Stimulated activated CD8-positive, alpha-beta memory T cell treated with anti-CD3 and anti-CD28 coated beads, Interleukin-7, amount 100 ng/mL, for 4 hours (primary cell): Measurements from ENCODE around the gene TIPIN.
"Not testable (repeated sequence)": the region's sequence is repeated elsewhere in the genome, so short reads cannot be mapped to it uniquely, and the experiment has no call there.

ENCODE experiments used
- DNase-seq, 2 donors: peaks; one replicate each; pipeline ENCODE4 v3.0.0-alpha.2; 2020; ENCODE audit warnings: low read depth in 2 of 2

TIPIN gene

DNA sequence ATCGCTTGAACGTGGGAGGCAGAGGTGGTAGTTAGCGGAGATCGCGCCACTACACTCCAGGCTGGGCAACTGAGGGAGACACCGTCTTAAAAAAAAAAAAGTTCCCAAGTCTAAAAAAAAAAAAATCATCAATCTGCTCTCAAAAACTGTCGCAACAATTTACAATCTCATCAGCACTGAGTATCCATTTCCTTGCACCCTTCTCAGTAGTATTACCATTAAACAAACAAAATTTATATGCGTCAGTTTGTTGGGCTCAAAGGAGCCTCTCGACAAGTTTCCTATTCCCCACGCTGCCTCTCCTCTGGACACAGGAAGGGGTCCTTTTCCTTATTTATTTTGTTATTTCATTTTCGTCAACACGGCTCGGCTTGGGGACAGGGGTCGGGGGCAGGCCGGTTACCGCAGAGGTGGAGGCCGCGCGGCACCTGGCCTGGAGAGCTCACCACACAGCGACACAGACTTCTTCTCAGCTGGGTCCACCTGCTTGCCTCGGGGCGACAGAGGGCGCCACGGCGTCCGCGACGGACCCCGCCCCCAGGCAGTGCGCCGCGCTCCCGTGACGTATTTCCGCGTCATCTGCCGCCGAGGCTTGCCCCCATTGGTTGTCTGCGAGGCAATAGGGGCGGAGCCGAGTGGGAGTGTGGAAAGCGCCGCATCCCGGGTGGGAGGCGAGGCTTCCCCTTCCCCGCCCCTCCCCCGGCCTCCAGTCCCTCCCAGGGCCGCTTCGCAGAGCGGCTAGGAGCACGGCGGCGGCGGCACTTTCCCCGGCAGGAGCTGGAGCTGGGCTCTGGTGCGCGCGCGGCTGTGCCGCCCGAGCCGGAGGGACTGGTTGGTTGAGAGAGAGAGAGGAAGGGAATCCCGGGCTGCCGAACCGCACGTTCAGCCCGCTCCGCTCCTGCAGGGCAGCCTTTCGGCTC is 30.0 kb upstream of the TIPIN start, which contains the start of gene MAP2K1:
Gene MAP2K1 (plus strand): TSS at position 709 of the 920 bp plus-strand sequence. CDS start 436 bp downstream, outside the sequence.
- DNase-seq: peak; percentile 97 to 98

DNA sequence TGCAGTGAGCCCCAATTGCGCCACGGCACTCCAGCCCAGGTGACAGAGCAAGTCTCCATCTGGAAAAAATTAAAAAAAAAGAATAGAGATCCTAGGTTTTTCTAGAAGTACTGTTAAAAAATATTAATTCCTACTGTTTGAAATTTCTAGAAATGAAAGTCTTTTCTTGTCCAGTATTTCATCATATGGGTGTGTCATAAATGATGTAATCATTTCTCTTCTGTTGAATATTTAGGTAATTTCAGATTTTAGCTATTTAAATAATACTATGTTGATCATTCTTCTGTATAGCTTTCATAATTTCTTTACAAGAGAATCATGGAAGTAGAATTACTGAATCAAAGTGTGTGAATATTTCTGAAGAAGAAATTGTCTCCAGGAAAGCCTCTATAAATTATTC is 24.9 kb upstream of the TIPIN start:
- not testable (repeated sequence) for DNase-seq

DNA sequence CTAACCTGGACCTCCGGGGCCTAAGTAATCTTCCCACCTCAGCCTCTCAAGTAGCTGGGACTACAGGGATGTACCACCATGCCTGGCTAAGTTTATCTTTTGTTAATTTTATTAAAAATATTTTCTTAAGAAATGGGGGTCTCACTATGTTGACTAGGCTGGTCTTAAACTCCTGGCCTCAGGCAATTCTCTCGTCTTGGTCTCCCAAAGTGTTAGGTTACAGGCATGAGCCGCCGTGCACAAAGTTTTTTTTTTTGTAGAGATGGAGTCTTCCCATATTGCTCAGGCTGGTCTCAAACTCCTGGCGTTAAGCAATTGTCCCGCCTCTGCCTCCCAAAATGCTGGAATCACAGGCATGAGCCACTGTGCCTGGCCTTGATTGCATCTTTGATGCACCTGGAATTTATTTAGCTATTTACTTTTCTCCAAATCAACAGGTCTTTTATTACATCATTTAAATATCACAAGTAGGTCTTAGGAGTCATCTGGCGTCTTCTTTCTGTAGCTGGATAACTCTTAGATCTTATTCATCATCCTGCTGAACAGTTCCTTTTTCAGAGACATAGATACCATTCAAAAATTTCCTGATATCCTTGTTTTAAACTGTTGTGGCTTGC is 22.4 kb upstream of the TIPIN start:
- no peak for DNase-seq

DNA sequence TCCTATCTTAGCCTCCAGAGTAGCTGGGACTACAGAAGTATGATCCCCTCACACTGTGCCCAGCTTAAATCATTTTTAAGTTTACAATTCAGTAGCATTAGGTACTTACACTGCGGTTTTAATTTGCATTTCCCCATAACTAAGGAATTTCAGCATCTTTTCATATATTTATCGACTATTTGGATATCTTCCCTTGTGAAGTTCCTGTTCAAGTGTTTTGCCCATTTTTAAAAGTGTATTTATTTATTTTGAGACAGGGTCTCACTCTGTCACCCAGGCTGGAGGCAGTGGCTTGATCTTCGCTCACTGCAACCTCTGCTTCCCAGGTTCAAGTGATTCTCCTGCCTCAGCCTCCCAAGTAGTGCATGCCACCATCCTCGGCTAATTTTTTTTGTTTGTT is 17.7 kb upstream of the TIPIN start:
- no peak for DNase-seq

DNA sequence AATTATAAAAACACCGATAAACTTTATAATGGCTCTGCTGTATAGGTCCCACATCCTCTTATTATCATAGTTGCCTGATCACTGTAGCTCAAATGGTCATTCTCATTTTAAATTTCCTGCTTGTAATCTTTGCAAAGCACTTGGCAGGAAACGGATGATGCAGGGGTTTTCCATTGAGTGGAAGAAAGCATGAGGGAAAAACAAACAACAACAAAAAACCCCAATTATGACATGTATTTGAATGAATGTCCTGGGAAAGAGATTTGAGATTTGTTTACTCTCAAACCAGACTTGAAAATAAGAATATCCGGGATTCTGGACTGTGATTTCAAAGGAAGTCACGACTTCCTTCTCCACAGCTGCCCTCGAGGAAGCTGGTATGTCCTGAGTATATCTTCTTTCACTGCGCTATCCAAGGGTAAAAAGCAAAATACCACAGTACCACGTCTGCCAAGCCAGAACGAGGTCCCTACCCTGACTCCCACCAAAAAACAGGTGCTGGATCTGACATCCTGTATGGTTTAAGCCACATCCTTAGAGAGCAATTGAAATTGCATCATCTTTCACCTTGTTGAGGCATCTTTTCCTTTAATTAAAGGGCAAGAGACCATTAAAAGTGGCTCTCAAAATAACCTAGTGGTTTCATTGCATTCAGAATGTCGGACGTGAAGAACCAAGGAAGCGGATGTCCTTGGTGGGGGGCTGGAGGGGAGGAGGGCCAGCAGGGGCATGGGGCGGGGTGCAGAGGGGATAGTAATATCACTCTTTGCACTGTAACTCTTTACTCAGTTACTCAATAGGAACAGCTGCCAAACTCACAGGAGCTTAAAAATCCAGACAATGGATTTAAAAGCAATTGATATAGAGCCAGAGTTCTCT is 13.5 kb upstream of the TIPIN start:
- no peak for DNase-seq

DNA sequence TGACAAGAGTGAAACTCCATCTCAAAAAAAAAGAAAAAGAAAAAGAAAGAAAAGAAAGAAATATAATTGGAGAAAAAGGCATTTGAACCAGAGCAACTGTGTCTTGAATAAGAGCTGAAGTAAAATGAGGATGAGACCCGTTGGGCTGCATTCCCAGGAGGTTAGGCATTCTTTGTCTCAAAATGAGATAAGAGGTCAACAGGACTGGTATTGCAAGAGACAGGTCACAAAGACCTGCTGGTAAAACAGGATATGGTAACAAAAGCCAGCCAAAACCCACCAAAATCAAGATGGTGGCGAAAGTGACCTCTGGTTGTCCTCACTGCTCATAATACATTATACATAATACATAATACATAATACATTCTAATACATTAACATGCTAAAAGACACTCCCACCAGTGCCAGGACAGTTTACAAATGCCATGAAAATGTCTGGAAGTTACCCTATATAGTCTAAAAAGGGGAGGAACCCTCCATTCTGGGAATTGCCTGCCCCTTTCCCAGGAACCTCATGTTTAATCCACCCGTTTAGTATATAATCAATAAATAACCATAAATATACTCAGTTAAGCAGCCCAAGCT is 8.6 kb upstream of the TIPIN start:
- DNase-seq: no peak

GRCh38 chr15:66362776-66363175 is 6.3 kb upstream of the TIPIN start:
- DNase-seq: no peak

DNA sequence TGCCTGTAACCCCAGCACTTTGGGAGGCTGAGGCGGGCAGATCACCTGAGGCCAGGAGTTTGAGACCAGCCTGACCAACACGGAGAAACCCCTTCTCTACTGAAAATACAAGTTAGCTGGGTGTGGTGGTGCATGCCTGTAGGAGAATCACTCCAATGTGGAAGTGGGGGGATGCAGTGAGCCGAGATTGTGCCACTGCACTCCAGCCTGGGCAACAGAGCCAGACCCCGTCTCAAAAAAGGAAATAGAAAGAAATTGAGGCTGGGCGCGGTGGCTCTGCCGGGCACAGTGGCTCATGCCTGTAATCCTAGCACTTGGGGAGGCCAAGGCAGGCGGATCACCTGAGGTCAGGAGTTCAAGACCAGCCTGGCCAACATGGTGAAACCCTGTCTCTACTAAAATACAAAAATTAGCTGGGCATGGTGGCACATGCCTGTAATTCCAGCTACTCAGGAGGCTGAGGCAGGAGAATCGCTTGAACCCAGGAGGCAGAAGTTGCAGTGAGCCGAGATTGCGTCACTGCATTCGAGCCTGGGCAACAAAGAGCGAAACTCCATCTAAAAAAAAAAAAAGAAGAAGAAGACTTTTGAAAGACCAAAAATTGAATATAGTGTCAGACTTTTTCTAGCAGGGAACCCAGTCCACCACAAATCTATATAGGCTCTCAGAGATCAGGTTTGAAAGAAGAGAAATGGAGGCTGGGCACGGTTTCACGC is 5.4 kb upstream of the TIPIN start:
- DNase-seq: not testable (repeated sequence)

DNA sequence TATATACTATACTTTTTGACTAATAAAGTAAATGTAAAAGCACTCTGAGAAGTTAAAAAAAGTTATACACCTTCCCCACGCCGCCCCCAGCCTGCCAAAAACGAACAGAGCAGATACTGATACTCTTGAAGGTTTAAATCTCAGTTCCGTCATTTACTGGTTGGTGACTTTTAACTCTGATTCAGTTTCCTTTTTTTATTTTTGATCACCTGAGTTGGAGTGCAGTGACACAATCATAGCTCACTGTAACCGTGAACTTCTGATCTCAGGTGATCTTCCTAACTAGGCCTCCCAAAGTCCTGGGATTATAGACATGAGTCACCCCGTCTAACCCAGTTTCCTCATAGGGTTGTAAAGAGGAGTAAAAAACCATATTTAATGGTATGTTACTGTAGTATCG is 3.3 kb upstream of the TIPIN start:
- no peak for DNase-seq

DNA sequence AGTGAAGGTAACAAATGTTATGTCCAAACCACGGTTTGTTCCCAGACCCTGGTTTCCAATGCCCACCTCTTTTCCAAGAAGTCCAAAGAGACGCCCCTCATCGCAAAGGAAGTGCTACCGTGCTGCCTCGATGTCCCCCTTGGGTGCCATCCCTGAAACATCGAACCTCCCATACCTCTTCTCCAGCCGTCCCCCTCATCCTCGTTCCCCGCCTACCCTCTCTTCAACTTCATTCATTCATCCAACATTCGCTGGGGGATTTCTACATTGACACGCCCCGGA is 467 bp downstream of the TIPIN start:
- no peak for DNase-seq

DNA sequence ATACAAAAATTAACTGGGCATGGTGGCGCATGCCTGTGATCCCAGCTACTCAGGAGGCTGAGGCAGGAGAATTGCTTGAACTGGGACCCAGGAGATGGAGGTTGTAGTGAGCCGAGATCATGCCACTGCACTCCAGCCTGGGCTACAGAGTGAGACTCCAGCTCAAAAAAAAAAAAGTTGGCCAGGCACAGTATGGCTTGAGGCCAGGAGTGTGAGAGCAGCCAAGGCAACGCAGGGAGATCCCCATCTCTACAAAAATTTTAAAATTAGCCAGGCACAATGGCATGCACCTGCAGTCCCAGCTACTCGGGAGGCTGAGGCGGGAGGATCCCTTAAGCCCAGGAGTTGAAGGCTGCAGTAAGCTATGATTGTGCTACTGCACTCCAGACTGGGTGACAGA is 8.0 kb downstream of the TIPIN start:
- not testable (repeated sequence) for DNase-seq

DNA sequence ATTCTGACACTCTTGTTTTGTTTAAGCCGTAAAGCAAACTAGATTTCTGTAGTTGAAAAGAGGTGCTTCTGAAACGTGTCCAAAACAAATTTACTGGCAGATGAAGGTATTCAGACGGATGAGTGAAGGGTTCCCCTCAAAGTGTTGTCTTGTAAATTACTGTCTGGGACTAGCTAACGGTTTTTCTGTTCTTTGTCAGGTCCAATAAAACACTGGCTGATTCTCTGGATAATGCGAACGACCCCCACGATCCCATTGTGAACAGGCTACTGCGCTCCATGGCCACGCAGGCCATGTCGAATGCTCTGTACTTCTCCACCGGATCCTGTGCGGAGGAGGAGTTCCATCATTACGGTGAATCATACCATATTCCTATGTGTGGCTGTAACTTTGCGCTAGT is 27.7 kb downstream of the TIPIN start:
- no peak for DNase-seq

DNA sequence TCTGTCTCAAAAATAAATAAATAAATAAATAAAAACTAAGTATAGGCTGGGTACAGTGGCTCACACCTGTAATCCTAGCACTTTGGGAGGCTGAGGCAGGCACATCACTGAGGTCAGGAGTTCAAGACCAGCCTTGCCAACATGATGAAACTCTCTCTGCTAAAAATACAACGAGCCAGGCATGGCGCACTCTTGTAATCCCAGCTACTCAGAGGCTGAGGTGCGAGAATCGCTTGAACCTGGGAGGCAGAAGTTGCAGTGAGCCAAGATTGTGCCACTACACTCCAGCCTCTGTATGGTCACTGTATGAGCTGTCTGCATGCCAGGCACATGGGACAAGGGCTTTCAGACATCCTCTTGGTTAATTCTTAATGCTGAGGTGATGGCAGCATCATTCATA is 28.7 kb downstream of the TIPIN start:
- DNase-seq: no peak

GRCh38 chr15:66326051-66326450 is 30.4 kb downstream of the TIPIN start:
- no peak for DNase-seq

DNA sequence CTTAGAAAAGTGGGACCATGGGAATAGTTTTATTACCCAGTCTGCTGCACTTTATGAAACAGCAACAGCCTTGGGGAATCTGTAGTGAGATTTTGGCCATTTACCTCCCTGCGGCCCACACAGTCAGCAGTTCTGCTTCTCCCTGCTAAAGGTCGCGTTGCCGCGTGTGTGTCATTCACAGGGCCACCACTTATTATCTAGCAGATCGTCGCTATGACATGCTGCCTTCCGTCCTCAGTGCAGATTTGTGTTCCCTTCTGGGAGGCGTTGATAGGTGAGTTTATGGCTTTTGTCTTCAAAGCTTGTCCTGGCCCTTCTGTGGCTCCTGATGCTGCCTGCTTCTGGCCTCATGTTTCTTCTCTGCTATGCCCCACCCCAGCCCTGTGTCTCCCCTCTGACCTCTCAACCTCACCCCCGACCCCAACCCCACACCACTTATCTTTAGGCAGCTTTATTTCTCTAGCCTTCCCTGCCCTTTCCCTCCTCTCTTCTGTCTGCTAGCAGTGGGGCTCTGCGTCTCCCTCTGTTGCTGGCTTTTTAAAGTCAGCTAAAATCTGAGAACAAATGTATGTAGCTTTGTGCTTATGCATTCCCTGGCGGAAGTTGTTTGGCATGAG is 33.1 kb downstream of the TIPIN start:
- DNase-seq: no peak

DNA sequence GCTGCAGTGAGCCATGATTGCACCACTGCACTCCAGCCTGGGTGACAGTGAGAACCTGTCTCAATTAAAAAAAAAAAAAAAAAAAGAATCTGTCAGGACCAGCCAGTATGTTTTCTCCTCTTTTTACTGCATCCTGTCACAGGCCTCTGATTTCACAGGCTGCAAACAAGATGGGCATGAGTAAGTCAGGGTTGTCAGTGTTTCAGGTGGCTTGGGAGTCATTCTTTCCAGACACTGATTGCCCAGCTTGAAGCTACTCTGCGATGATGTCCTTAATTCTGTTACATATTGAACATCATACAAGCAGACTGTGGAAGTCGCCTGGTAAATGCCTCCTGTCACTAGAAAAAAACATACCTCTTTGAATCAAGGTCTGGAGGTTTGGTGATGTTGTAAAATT is 44.3 kb downstream of the TIPIN start:
- no peak for DNase-seq

- DNase-seq: no peak
Measured at GRCh38 chr15:66310786-66311185, 45.7 kb downstream of the TIPIN start.

- no peak for DNase-seq
Measured at GRCh38 chr15:66309828-66310227, 46.7 kb downstream of the TIPIN start.

- no peak for DNase-seq
Measured at GRCh38 chr15:66308531-66308930, 48.0 kb downstream of the TIPIN start.

DNA sequence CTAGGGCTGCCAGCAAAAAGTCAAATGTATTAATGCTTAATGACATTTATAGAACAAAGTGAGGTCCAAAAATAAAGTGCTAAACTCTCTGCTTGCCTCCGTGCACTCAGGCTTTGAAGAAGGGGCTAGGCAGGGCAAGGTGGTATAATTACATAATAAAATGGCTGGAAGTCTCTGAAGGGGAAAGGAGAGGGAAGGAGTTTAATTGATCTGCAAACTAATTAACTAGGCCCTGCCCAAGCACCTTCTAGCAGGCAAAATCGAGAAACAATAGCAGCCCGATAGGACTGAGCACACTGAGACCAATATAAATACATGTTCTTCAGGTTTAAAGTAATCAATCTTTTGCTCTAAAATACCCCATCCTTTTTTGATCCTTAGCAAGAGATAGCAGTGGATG is 50.1 kb downstream of the TIPIN start:
- DNase-seq: no peak

DNA sequence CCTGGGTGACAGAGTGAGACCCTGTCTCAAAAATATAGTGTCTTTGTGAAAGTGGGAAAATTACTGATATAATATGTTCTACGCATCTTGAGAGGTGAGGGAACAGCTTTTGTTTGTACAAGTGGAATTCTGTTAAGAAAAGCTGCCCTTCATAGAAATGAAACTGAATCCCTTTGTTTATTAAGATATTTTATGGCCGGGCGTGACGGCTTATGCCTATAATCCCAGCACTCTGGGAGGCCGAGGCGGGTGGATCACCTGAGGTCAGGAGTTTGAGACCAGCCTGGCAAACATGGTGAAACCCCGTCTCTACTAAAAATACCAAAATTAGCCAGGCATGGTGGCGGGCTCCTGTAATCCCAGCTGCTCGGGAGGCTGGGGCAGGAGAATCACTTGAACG is 52.1 kb downstream of the TIPIN start:
- not testable (repeated sequence) for DNase-seq
